Gastrocnemius medialis (tissue), 4 donors: Measurements from ENCODE around the gene OR10W1.

Source experiments
- POLR2A ChIP-seq, 2 donors: fragments of 450-650 bp; IDR thresholded peaks; one replicate each; pipeline ENCODE4 v1.6.1; 2017; ENCODE audit warnings: antibody characterized with exemption in 2 of 2, mild to moderate bottlenecking in 2 of 2, moderate library complexity in 2 of 2
- TF ChIP-seq, protein P1 (sequence below), 5 experiments: fragments of 450-650 bp in 3 of 5; fragments of 200-600 bp in 2 of 5; sonication (generic) in 2 of 5; IDR thresholded peaks in 4 of 5; conservative IDR thresholded peaks in 1 of 5; 1 replicate in 4 of 5; 2 replicates in 1 of 5; pipeline ENCODE4 v1.5.1; 2016 to 2019; ENCODE audit warnings: antibody characterized with exemption in 5 of 5, mild to moderate bottlenecking in 3 of 5, moderate library complexity in 3 of 5

DNA sequence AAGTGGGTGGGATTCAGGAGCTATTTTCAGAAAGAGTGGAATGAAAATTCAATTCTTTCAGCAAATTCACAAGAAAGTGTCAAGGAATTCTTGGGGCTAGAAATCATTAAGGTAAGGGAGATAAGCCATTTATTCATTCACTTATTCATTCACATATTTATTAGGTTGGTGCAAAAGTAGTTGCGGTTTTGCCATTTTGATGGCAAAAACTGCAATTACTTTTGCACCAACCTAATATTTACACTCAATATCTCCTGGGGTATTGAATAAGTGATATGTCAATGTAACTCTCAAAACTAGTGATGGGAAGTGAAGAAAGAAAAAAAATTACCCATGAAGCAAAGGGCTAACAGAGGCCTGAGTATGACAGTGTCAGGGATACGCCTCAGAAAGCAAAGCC, at the start of gene OR10W1:
- TF ChIP-seq, protein P1, sequence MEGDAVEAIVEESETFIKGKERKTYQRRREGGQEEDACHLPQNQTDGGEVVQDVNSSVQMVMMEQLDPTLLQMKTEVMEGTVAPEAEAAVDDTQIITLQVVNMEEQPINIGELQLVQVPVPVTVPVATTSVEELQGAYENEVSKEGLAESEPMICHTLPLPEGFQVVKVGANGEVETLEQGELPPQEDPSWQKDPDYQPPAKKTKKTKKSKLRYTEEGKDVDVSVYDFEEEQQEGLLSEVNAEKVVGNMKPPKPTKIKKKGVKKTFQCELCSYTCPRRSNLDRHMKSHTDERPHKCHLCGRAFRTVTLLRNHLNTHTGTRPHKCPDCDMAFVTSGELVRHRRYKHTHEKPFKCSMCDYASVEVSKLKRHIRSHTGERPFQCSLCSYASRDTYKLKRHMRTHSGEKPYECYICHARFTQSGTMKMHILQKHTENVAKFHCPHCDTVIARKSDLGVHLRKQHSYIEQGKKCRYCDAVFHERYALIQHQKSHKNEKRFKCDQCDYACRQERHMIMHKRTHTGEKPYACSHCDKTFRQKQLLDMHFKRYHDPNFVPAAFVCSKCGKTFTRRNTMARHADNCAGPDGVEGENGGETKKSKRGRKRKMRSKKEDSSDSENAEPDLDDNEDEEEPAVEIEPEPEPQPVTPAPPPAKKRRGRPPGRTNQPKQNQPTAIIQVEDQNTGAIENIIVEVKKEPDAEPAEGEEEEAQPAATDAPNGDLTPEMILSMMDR (IDR thresholded peaks at IDR 0.05 in 4 of 5, conservative IDR thresholded peaks at IDR 0.05 in 1 of 5), result no peak
- no peak for TF ChIP-seq POLR2A (IDR thresholded peaks at IDR 0.05)
